Activated CD8-positive, alpha-beta T cell treated with anti-CD3 and anti-CD28 coated beads for 36 hours (primary cell): Measurements from ENCODE around the gene PPIF. TPM values are rescaled to one million over a fixed set of nuclear protein-coding genes. Genes with fewer than 3 reads are reported as not detected.
A peak's percentile ranks its signal among the peaks of the same experiment; 100 is the strongest.

Source experiments
- ATAC-seq: fragments of 200-7000 bp; cut with Tn5 transposase; one replicate; pipeline ENCODE4 v1.10.0; 2021; ENCODE audit warnings: mild to moderate bottlenecking, moderate library complexity
- CTCF ChIA-PET: fragments of 350-600 bp; sonication (Branson Sonifier 250); formaldehyde crosslinking; loops from one replicate; lab custom pipeline; 2021; ENCODE audit warnings: antibody characterized with exemption; lab: Charles Lee
- POLR2A ChIA-PET: fragments of 350-600 bp; sonication (Branson Sonifier 250); formaldehyde crosslinking; loops from one replicate; lab custom pipeline; 2021; ENCODE audit warnings: antibody characterized with exemption; lab: Charles Lee
- DNase-seq: peaks from one replicate; pipeline ENCODE4 v3.0.0-alpha.2; 2020
- H3K27ac Mint-ChIP-seq: one replicate; pipeline ENCODE4 v1.8.0; 2021; ENCODE audit warnings: mild to moderate bottlenecking, mixed read lengths
- H3K27me3 Mint-ChIP-seq: one replicate; pipeline ENCODE4 v1.8.0; 2021; ENCODE audit warnings: mixed read lengths
- H3K36me3 Mint-ChIP-seq: one replicate; pipeline ENCODE4 v1.8.0; 2021; ENCODE audit warnings: low read depth, mixed read lengths
- H3K4me1 Mint-ChIP-seq: one replicate; pipeline ENCODE4 v1.8.0; 2021; ENCODE audit warnings: low read depth, mixed read lengths
- H3K4me3 Mint-ChIP-seq: one replicate; pipeline ENCODE4 v1.8.0; 2021; ENCODE audit warnings: mild to moderate bottlenecking, moderate library complexity, mixed read lengths
- H3K9me3 Mint-ChIP-seq: one replicate; pipeline ENCODE4 v1.8.0; 2021; ENCODE audit warnings: mixed read lengths
- intact Hi-C: fragments of 100-400 bp; cut with micrococcal nuclease; formaldehyde crosslinking; loops from one replicate; pipeline ENCODE4 v1.10.0; 2022
- total RNA-seq, 2 experiments: library from RNA; stranded (reverse); gene quantifications; one replicate each; pipeline ENCODE4 v1.2.3, GENCODE V29; 2021
- TF ChIP-seq, protein P1 (sequence below): fragments of 200-600 bp; IDR thresholded peaks from one replicate; pipeline ENCODE4 v1.8.0; 2022; ENCODE audit warnings: antibody characterized with exemption, mild to moderate bottlenecking

The PPIF gene
- total RNA-seq, 2 experiments from 2014 or later, result 81.5 to 88.6 TPM

DNA sequence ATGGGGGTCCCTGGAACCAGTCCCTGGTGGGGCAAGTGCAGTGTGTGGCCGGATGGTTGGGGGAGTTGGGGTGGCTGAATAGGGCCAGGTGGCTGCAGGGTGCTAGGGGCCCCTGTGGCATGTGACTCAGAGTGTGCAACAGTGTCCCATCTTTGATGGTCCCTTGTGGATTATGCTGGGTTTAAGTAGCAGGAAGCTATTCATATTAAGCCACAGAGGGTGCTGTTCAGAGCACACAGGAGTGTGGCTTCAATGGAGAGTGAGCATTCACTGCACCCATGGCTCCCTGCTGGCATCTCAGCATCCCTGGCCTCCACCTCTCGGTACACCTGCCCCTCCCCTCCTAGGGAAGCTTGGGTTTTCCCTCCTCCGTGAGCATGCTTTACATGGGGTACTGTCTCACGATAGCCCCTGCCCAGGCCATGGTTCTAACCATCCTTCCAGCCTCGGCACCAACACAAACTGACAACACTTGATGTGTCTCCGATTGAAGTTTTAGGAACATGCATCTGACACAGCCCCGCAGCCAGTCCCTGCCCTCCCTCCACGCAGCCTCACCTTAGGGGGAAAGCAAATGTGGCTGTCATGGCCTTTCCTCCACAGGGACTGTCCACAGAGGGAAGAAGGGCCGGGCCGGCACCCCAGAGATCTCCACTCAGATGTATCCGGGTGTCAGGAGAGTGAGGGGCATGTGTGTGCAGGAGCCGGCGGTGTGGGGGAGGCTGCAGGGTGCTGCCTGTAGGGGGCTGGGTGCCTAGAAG is 30.4 kb upstream of the PPIF start:
- intact Hi-C loops, result loop anchor here (5.0 kb wide), 1 partner anchor 35 kb away; no protein-coding TSS in a partner anchor
- Mint-ChIP-seq H3K4me1 (peaks cover 62% of the 10 kb centered on the region), H3K27me3 (no peaks in the 10 kb centered on the region), H3K4me3 (peak overlapping the region; percentile 55), H3K9me3 (peaks cover 10% of the 10 kb centered on the region), H3K36me3 (peaks cover 12% of the 10 kb centered on the region), H3K27ac (peak overlapping the region; percentile 83)
- DNase-seq, result peak; percentile 63
- TF ChIP-seq, protein P1, sequence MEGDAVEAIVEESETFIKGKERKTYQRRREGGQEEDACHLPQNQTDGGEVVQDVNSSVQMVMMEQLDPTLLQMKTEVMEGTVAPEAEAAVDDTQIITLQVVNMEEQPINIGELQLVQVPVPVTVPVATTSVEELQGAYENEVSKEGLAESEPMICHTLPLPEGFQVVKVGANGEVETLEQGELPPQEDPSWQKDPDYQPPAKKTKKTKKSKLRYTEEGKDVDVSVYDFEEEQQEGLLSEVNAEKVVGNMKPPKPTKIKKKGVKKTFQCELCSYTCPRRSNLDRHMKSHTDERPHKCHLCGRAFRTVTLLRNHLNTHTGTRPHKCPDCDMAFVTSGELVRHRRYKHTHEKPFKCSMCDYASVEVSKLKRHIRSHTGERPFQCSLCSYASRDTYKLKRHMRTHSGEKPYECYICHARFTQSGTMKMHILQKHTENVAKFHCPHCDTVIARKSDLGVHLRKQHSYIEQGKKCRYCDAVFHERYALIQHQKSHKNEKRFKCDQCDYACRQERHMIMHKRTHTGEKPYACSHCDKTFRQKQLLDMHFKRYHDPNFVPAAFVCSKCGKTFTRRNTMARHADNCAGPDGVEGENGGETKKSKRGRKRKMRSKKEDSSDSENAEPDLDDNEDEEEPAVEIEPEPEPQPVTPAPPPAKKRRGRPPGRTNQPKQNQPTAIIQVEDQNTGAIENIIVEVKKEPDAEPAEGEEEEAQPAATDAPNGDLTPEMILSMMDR, result no peak
- ChIA-PET POLR2A (interaction anchor here (0.6 to 13.7 kb wide), 10 partner anchors 14 to 1281 kb away, joined by 3 to 155 read pairs (median 3); partner anchors contain the start of gene PPIF), CTCF (interaction anchor here (0.9 to 4.2 kb wide), 4 partner anchors 15 to 58 kb away, joined by 3 to 17 read pairs (median 9); no protein-coding TSS in a partner anchor)
- peak; percentile 62 for ATAC-seq

DNA sequence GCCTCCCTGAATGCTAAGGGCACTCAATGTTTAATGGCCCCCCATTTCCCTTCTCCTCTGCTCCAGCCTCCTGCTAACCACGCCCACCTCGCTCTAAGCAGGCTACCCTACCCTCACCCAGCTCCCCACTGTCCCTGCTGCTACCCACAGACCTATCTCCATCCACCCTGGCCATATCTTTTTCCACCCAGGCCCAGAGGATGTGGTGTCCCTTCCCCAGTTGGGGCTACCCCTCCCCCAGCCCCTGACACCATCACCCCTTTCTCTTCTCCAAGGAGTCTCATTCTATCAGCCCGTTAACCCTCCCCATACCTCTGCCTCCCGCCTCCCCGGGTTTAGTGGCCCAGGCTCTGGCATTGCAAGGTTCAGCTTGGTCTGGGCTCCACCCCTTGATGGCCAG is 28.9 kb upstream of the PPIF start:
- no peak overlapping the region for H3K4me3 Mint-ChIP-seq
- no peak for DNase-seq

DNA sequence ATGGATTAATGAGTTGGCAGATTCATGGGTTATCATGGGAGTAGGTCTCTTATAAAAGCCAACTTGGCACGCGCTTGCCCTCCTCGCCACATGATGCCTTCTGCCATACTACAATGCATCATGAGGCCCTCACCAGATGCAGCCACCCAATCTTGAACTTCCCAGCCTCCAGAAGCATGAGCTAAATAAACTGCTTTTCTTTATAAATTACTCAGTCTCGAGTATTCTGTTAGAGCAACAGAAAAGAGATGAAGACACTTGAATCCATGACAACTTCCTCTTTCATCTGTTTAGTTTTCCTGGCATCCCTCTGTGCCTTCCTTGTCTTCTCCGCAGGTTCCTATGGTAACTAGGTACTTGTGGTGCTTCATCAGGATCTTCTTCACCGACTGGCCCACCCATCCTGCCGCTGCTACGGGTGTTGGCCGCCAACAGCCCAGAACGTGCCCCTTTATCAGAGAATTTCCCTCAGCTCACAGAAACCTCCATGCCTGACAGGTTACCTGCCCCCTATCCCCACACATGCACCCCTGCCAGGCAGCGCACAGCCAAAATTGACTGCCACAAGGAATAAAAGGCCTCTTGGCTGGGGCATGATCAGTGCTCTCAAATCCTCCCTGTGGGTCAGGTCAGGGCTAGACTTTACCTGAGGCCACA is 28.0 kb upstream of the PPIF start:
- TF ChIP-seq, protein P1, result no peak
- ATAC-seq (no peak), DNase-seq (no peak)
- Mint-ChIP-seq H3K4me1 (peaks cover 86% of the 10 kb centered on the region), H3K27ac (no peak overlapping the region), H3K36me3 (peaks cover 5% of the 10 kb centered on the region), H3K4me3 (no peak overlapping the region), H3K9me3 (peaks cover 10% of the 10 kb centered on the region), H3K27me3 (no peaks in the 10 kb centered on the region)
- intact Hi-C loops, result loop anchor here (5.0 kb wide), 1 partner anchor 33 kb away; no protein-coding TSS in a partner anchor
- CTCF ChIA-PET, result interaction anchor here (1.0 to 4.2 kb wide), 3 partner anchors 13 to 34 kb away, joined by 3 to 17 read pairs (median 5); no protein-coding TSS in a partner anchor
- POLR2A ChIA-PET, result interaction anchor here (1.4 to 13.7 kb wide), 2 partner anchors 8 to 29 kb away, joined by 7 to 155 read pairs; partner anchors contain the start of gene PPIF

More for the DNA sequence above, 28.9 kb upstream of the PPIF start:
- ChIA-PET POLR2A (interaction anchor here (0.8 to 13.7 kb wide), 8 partner anchors 9 to 91 kb away, joined by 3 to 155 read pairs (median 4); partner anchors contain the start of gene PPIF), CTCF (interaction anchor here (1.0 to 4.2 kb wide), 3 partner anchors 14 to 33 kb away, joined by 3 to 17 read pairs (median 5); no protein-coding TSS in a partner anchor)
- TF ChIP-seq, protein P1, result no peak
- Mint-ChIP-seq H3K36me3 (peaks cover 5% of the 10 kb centered on the region), H3K4me1 (peaks cover 77% of the 10 kb centered on the region), H3K27me3 (no peaks in the 10 kb centered on the region), H3K9me3 (peaks cover 10% of the 10 kb centered on the region), H3K27ac (peak overlapping the region; percentile 83)
- ATAC-seq, result no peak
- intact Hi-C loops, result loop anchor here (5.0 kb wide), 1 partner anchor 34 kb away; no protein-coding TSS in a partner anchor

DNA sequence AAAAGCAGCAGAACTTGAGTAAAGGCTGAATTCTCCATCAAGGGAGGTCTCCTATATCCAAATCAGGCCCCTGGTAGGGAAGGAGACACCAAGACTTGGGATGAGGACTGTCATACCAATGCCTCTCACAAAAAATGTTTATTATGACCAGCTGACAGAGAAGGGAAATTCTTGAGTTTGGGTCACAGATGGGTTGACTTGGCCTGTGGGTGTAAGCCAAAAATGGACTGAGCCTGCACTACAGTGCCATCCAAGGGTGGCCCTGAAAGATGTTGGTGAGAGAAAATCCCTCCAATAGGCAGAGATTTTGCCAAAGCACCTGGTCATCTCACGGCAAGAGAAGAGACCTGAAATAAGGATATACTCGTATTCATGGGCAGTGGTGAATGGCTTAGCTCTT is 27.0 kb upstream of the PPIF start:
- no peak overlapping the region for H3K27ac Mint-ChIP-seq
- DNase-seq, result no peak
- TF ChIP-seq, protein P1, result no peak
- intact Hi-C loops, result loop anchor here (10.0 kb wide), 1 partner anchor 76 kb away; no protein-coding TSS in a partner anchor
- ChIA-PET CTCF (interaction anchor here (4.4 kb wide), 1 partner anchor 25 kb away, joined by 27 read pairs; no protein-coding TSS in a partner anchor), POLR2A (interaction anchor here (1.7 to 13.7 kb wide), 2 partner anchors 9 to 28 kb away, joined by 7 to 155 read pairs; partner anchors contain the start of gene PPIF)
- H3K4me3 Mint-ChIP-seq, result no peak overlapping the region
- H3K9me3 Mint-ChIP-seq, result peaks cover 10% of the 10 kb centered on the region
- no peak for ATAC-seq
- H3K4me1 Mint-ChIP-seq, result peaks cover 89% of the 10 kb centered on the region
- H3K36me3 Mint-ChIP-seq, result peaks cover 3% of the 10 kb centered on the region
- H3K27me3 Mint-ChIP-seq, result no peaks in the 10 kb centered on the region
